NCI-H524 treated with DMSO at 0.1 percent for 48 hours (cell line): Measurements from ENCODE around the gene ACBD3.
A peak's percentile ranks its signal among the peaks of the same experiment; 100 is the strongest.

Experiments
- DNase-seq: peaks from one replicate; lab custom pipeline; 2025; lab: John Stamatoyannopoulos, UW

ACBD3 gene

GRCh38 chr1:226111883-226112261, 74.7 kb downstream of the ACBD3 start:
- DNase-seq: no peak

DNA sequence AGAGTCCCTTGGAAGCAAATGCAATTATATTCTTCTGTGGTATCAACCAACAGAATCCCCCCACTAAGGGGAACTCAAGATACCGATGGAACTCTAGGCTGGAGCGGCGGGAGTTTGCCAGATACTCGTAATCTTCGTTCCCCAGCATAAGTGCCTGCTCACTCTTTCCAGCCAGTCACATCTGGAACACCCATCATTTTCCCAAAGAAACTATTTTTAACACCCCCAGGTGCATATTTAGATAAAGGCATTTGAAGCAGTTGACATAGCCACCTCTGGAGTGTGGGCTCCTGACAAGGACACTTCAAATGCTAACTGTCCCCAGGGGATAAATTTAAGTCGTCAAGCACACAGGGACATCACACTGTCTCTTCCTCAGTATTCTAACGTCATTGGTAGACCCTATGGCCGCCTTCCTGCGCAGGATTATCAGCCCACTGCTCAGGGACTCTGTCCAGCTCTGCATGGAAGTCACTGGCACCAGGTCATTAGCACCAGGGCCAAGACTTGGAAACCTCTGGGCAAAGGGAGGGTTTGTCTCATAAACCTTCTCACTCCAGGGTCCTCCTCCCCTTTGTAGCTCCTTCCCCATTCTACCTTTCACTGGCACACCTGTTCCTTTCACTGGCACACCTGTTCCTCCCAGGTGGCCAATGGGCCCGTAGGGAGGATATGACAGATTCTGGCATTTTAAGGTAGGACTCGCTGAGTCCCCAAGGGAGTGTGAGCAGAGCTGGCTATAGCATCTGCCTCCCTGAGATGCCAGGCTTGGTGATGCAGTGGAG, 75.3 kb downstream of the ACBD3 start:
- DNase-seq: no peak

GRCh38 chr1:226110249-226111097, 76.1 kb downstream of the ACBD3 start:
- DNase-seq: no peak

DNA sequence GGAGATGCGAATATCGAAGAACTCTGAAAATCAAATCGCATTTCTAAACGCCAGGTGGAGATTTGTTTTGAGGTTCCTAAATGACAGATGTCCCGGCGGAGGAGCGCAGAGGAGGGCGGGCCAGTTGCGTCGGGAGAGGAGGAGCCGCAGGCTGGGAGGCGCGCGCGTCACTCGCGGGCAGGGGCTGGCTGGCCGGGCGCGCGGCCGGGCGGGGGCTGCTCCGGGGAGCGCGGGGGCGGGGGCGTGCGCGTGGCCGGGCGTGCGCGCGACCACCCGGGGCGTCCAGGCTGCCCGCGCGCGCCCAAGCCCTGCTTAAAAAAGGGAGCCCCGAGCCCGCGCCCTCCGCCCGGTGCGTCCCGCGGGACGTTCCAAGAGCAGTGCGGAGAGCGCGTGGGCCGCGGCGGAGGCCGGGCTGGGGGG, 76.7 kb downstream of the ACBD3 start:
- peak; percentile 62 for DNase-seq

DNA sequence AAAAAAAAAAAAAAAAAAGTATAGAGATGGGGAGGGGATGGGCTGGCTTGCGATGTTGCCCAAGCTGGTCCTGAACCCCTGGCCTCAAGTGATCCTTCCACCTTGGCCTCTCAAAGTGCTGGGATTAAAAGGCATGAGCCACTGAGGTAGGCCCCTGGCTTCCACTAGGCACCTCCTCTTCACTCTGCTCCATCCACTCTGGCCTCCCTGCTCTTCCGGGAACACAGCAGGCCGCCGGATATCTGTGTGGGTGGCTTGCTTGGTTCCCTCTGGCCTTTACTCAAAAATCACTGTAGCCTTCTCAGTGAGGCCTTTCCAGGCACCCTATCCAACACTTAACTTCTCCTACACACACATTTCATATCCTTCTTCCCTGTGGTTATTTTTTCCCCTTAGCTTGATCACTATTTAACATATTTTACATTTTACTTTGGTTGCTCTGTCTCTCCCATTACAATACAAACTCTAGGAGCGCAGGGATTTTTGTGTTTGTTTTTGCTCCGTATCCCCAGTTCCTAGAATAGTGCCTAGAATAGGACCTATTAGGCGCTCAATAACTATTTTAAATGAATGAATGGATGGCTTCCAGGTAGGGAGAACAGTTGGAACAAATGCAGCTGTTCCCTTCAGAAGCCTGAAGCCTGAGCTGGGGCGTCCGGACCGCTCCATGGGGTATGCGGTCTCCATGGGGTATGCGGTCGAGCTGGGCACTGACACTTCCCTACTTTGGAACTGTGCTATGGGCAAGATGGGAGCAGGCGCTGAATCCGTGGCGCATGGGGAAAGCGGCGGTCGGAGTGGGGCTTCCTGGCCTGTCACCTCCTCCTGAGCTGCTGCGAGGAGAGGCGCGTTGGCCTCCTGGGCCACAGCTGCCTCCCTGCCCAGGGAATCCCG, 77.4 kb downstream of the ACBD3 start:
- no peak for DNase-seq

GRCh38 chr1:226107471-226108460, 78.8 kb downstream of the ACBD3 start:
- no peak for DNase-seq

DNA sequence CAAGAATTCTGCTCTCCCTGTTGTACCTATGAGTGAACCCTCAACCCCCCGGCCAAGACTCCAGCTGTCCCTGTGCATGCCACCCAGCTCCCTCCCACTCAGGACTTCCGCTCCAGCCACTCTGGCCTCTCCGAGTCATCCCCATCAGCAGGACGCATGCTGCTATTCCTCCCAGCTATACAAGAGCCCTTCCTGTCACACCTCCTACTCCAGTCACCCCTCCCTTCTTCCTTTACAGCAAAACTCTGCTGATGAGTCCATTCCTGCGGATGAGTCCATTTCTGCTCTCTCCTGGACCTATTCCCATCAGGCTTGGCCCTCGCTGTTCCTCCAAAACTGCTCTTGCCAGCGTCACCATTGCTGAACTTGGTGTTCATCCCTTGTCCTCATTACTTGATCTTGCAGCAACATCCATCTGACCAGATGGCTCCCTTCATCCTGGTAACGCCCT, 81.8 kb downstream of the ACBD3 start:
- DNase-seq: no peak

DNA sequence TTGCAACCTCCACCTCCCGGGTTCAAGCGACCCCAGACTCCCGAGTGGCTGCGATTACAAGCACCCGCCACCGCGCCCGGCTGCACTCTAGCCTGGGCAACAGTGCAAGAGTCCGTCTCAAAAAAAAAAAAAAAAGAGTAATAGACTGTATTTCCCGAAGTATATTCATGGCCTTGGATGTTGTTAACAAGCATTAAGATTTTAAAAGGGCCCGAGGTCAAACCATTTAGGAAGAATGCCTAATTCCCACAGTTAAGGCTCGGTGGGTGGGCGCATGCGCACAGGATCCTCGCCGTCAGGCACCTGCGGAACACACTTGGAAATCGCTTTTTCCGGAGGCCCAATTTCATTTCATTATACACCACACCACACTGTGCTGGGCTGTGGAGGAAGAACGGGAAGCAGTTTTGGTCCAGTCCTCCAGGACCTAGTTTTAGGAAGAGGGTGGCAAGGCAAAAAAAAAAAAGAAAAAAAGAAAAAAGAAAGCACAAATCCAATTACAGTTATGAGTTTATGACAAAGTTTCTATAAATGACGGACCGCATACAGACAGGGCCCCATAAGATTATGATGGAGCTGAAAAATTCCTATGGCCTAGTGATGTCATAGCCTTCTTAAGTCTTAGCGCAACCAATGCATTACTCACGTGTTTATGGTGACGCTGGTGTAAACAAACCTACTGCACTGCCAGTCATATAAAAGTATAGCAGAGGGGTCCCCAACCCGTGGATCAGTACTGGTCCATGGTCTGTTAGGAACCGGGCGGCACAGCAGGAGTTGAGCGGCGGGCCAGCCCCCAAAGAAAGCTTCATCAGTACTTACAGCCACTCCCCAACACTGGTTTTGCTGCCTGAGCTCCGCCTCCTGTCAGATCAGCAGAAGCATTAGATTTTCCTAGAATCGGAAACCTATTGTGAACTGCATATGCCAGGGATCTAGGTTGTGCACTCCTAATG, 85.8 kb downstream of the ACBD3 start:
- DNase-seq: no peak

GRCh38 chr1:226098870-226099835, 87.4 kb downstream of the ACBD3 start:
- no peak for DNase-seq

DNA sequence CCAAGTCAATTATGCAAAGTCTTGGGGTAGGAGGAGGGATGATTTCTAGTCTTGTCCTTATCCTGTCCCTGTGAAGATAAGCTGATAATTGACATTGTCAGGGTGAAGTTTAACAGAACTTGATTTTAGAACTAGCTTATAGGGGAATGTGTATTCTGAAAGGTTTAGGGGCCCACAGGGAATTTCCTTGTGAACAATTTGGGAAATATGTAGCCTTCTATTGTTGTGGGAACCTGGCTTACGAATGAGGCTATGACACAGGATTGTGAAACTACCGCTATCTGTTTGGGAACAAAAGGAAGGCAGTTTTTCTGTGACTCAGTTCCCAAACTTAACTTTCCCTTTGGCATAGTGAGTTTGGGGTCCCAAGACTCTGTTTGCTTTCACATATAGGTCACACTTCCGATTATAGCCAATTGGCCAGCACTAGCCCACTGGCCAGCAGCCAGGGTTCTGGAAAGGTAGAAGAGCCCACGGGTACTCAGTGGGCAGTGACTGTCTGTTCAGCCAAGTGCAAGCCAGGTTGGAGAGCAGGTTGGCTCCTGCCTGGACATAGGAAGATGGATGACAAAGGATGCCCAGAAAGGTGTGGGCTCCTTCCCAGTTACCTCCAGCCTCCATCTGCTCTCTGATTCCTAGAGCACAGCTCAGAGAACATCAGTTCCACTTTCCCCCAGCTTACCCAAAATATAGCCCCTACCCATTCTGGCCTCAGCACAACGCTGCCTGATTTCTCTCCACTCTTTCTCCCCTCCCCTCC, 88.5 kb downstream of the ACBD3 start:
- no peak for DNase-seq

DNA sequence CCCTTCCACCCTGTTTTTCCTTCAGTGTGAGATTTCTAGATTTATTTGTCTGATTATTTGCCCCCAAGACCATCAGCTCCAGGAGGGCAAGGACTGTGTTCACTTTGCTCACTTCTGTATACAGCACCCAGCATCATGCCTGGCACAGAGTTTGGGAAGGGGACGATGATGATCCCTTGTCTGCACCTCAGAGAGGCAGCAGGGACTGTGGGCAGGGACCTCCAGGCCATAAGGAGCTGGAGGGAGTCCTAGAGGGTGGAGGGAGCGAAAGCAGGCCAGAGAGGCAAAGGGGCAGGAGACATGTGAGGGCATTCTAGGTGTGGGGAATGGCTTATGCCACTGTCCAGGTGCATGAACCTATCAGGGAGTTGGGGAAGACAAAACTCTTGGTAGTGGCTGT, 91.3 kb downstream of the ACBD3 start:
- DNase-seq: no peak
